ENCODE results near the gene AAK1.
"Not testable (repeated sequence)": the region's sequence is repeated elsewhere in the genome, so short reads cannot be mapped to it uniquely, and the experiment has no call there.

Gene AAK1

GRCh38 chr2:69660637-69661036, 17.1 kb upstream of the AAK1 start:
- FAIRE-seq, result no peak
- DNase-seq (ENCODE audit: insufficient read length, low spot score), result no peak

GRCh38 chr2:69659941-69660483, 16.5 kb upstream of the AAK1 start:
- FAIRE-seq (no peak), DNase-seq (ENCODE audit: insufficient read length, low spot score) (no peak)

- DNase-seq (ENCODE audit: insufficient read length, low spot score), result no peak
- FAIRE-seq, result no peak
Measured at GRCh38 chr2:69659349-69659748, 15.8 kb upstream of the AAK1 start.

GRCh38 chr2:69652206-69652605, 8.7 kb upstream of the AAK1 start:
- FAIRE-seq (no peak), DNase-seq (ENCODE audit: insufficient read length, low spot score) (peak; percentile 75)

- DNase-seq (ENCODE audit: insufficient read length, low spot score); FAIRE-seq: not testable (repeated sequence)
Measured at GRCh38 chr2:69647196-69647595, 3.7 kb upstream of the AAK1 start.

GRCh38 chr2:69646714-69647113, 3.2 kb upstream of the AAK1 start:
- FAIRE-seq, result no peak
- no peak for DNase-seq (ENCODE audit: insufficient read length, low spot score)

GRCh38 chr2:69645921-69646320, 2.4 kb upstream of the AAK1 start:
- FAIRE-seq (no peak), DNase-seq (ENCODE audit: insufficient read length, low spot score) (no peak)

- FAIRE-seq (no peak), DNase-seq (ENCODE audit: insufficient read length, low spot score) (no peak)
Measured at GRCh38 chr2:69645031-69645431, 1.5 kb upstream of the AAK1 start.

GRCh38 chr2:69644506-69644979, 1.0 kb upstream of the AAK1 start:
- DNase-seq (ENCODE audit: insufficient read length, low spot score) (no peak), FAIRE-seq (no peak)

- peak; percentile 58 for DNase-seq (ENCODE audit: insufficient read length, low spot score)
- no peak for FAIRE-seq
Measured at GRCh38 chr2:69642709-69643601, 584 bp downstream of the AAK1 start.

- FAIRE-seq (no peak), DNase-seq (ENCODE audit: insufficient read length, low spot score) (no peak)
Measured at GRCh38 chr2:69641887-69642708, 1.4 kb downstream of the AAK1 start.

- DNase-seq (ENCODE audit: insufficient read length, low spot score) (no peak), FAIRE-seq (no peak)
Measured at GRCh38 chr2:69641471-69641870, 2.1 kb downstream of the AAK1 start.

- DNase-seq (ENCODE audit: insufficient read length, low spot score) (no peak), FAIRE-seq (no peak)
Measured at GRCh38 chr2:69639266-69639665, 4.3 kb downstream of the AAK1 start.

GRCh38 chr2:69638630-69639029, 4.9 kb downstream of the AAK1 start:
- FAIRE-seq, result no peak
- no peak for DNase-seq (ENCODE audit: insufficient read length, low spot score)

GRCh38 chr2:69637923-69638322, 5.6 kb downstream of the AAK1 start:
- no peak for DNase-seq (ENCODE audit: insufficient read length, low spot score)
- FAIRE-seq, result no peak

GRCh38 chr2:69636395-69636794, 7.1 kb downstream of the AAK1 start:
- FAIRE-seq, result no peak

GRCh38 chr2:69635432-69635831, 8.1 kb downstream of the AAK1 start:
- no peak for DNase-seq (ENCODE audit: insufficient read length, low spot score)
- no peak for FAIRE-seq

More at GRCh38 chr2:69636395-69636794, 7.1 kb downstream of the AAK1 start:
- DNase-seq (ENCODE audit: insufficient read length, low spot score), result no peak

GRCh38 chr2:69634196-69634821, 9.2 kb downstream of the AAK1 start:
- no peak for DNase-seq (ENCODE audit: insufficient read length, low spot score)

GRCh38 chr2:69631402-69631801, 12.1 kb downstream of the AAK1 start:
- FAIRE-seq, result no peak

More at GRCh38 chr2:69634196-69634821, 9.2 kb downstream of the AAK1 start:
- no peak for FAIRE-seq

GRCh38 chr2:69629921-69630608, 13.5 kb downstream of the AAK1 start:
- no peak for DNase-seq (ENCODE audit: insufficient read length, low spot score)
- FAIRE-seq, result no peak

More at GRCh38 chr2:69631402-69631801, 12.1 kb downstream of the AAK1 start:
- no peak for DNase-seq (ENCODE audit: insufficient read length, low spot score)
